Mucosa of rectum (tissue), 2 donors: ENCODE results near the gene IL1R2.
"Not testable (repeated sequence)": the region's sequence is repeated elsewhere in the genome, so short reads cannot be mapped to it uniquely, and the experiment has no call there.

Source experiments
- H3K27ac ChIP-seq, 2 donors: one replicate each; pipeline ENCODE4 v1.7.0; 2013; ENCODE audit warnings: inconsistent platforms in 2 of 2, low read depth in 2 of 2, low read length in 2 of 2
- H3K27me3 ChIP-seq, 2 donors: one replicate each; pipeline ENCODE4 v1.7.0; 2013; ENCODE audit warnings: low read length in 2 of 2; ENCODE audit not compliant: control insufficient read depth in 2 of 2, insufficient read depth in 2 of 2
- H3K36me3 ChIP-seq, 2 donors: one replicate each; pipeline ENCODE4 v1.7.0; 2013; ENCODE audit warnings: low read length in 2 of 2; ENCODE audit not compliant: control insufficient read depth in 2 of 2, insufficient read depth in 2 of 2
- H3K4me1 ChIP-seq, 2 donors: one replicate each; pipeline ENCODE4 v1.7.0; 2013; ENCODE audit warnings: low read length in 2 of 2, mild to moderate bottlenecking in 1 of 2; ENCODE audit not compliant: control insufficient read depth in 2 of 2, insufficient read depth in 2 of 2
- H3K4me3 ChIP-seq, 2 donors: one replicate each; pipeline ENCODE4 v1.7.0; 2013; ENCODE audit warnings: low read length in 2 of 2
- H3K9ac ChIP-seq, 2 donors: one replicate each; pipeline ENCODE4 v1.7.0; 2013; ENCODE audit warnings: low read length in 2 of 2, low read depth in 1 of 2, mild to moderate bottlenecking in 1 of 2
- H3K9me3 ChIP-seq, 2 donors: one replicate each; pipeline ENCODE4 v1.7.0; 2013; ENCODE audit warnings: low read length in 2 of 2; ENCODE audit not compliant: control insufficient read depth in 2 of 2
- donor health status: healthy.
- donor health status: Normal muscosa, but diverticular disease.

The IL1R2 gene

GRCh38 chr2:101995019-101995418, 3.3 kb downstream of the IL1R2 start:
- no peaks in the 10 kb centered on the region for H3K36me3 ChIP-seq
- H3K9ac ChIP-seq, result no peak overlapping the region
- H3K27me3 ChIP-seq, result no peaks in the 10 kb centered on the region
- peak overlapping the region in 1 of 2 donors; percentile 34 for H3K27ac ChIP-seq
- H3K4me3 ChIP-seq, result no peak overlapping the region
- H3K4me1 ChIP-seq, result peaks cover 3 to 25% of the 10 kb centered on the region in 2 donors
- H3K9me3 ChIP-seq, result no peaks in the 10 kb centered on the region

- Histone ChIP-seq H3K36me3 (no peaks in the 10 kb centered on the region), H3K4me3 (no peak overlapping the region), H3K4me1 (peaks cover 3 to 31% of the 10 kb centered on the region in 2 donors), H3K27ac (no peak overlapping the region), H3K9ac (no peak overlapping the region), H3K27me3 (no peaks in the 10 kb centered on the region), H3K9me3 (no peaks in the 10 kb centered on the region)
Observed at GRCh38 chr2:101995804-101996203, 4.0 kb downstream of the IL1R2 start.

- Histone ChIP-seq H3K27me3 (no peaks in the 10 kb centered on the region), H3K4me1 (peaks cover 3 to 31% of the 10 kb centered on the region in 2 donors), H3K9ac (peak overlapping the region in 1 of 2 donors; percentile 49), H3K9me3 (no peaks in the 10 kb centered on the region), H3K36me3 (no peaks in the 10 kb centered on the region), H3K27ac (peak overlapping the region; percentile 75 to 89), H3K4me3 (peak overlapping the region in 1 of 2 donors; percentile 24)
Observed at GRCh38 chr2:101998556-101998895, 6.8 kb downstream of the IL1R2 start.

GRCh38 chr2:101998896-101999789, 7.4 kb downstream of the IL1R2 start:
- H3K27me3 ChIP-seq, result no peaks in the 10 kb centered on the region
- peak overlapping the region in 1 of 2 donors; percentile 49 for H3K9ac ChIP-seq
- H3K36me3 ChIP-seq, result no peaks in the 10 kb centered on the region
- H3K4me3 ChIP-seq, result peak overlapping the region; percentile 22 to 24
- H3K9me3 ChIP-seq, result no peaks in the 10 kb centered on the region
- H3K27ac ChIP-seq, result peak overlapping the region; percentile 75 to 89
- H3K4me1 ChIP-seq, result peaks cover 3 to 31% of the 10 kb centered on the region in 2 donors

GRCh38 chr2:102000012-102000411, 8.3 kb downstream of the IL1R2 start:
- Histone ChIP-seq H3K4me1 (peaks cover 3 to 28% of the 10 kb centered on the region in 2 donors), H3K27ac (peak overlapping the region; percentile 19 to 89), H3K4me3 (peak overlapping the region in 1 of 2 donors; percentile 15), H3K27me3 (no peaks in the 10 kb centered on the region), H3K9ac (no peak overlapping the region), H3K36me3 (no peaks in the 10 kb centered on the region), H3K9me3 (no peaks in the 10 kb centered on the region)

GRCh38 chr2:102000813-102001766, 9.3 kb downstream of the IL1R2 start:
- Histone ChIP-seq H3K9ac (no peak overlapping the region), H3K36me3 (no peaks in the 10 kb centered on the region), H3K27ac (no peak overlapping the region), H3K27me3 (no peaks in the 10 kb centered on the region), H3K9me3 (no peaks in the 10 kb centered on the region), H3K4me1 (peaks cover 3 to 28% of the 10 kb centered on the region in 2 donors), H3K4me3 (no peak overlapping the region)

- H3K36me3 ChIP-seq, result no peaks in the 10 kb centered on the region
- H3K27me3 ChIP-seq, result no peaks in the 10 kb centered on the region
- peaks cover 3 to 28% of the 10 kb centered on the region in 2 donors for H3K4me1 ChIP-seq
- no peak overlapping the region for H3K4me3 ChIP-seq
- no peak overlapping the region for H3K27ac ChIP-seq
- H3K9me3 ChIP-seq, result no peaks in the 10 kb centered on the region
- H3K9ac ChIP-seq, result no peak overlapping the region
Observed at GRCh38 chr2:102001767-102002142, 10.0 kb downstream of the IL1R2 start.

- Histone ChIP-seq H3K4me3 (no peak overlapping the region), H3K4me1 (peaks cover 3 to 28% of the 10 kb centered on the region in 2 donors), H3K27me3 (no peaks in the 10 kb centered on the region), H3K27ac (no peak overlapping the region), H3K9ac (no peak overlapping the region), H3K9me3 (no peaks in the 10 kb centered on the region), H3K36me3 (no peaks in the 10 kb centered on the region)
Observed at GRCh38 chr2:102002228-102002627, 10.5 kb downstream of the IL1R2 start.

- H3K4me3 ChIP-seq, H3K9ac ChIP-seq, H3K27ac ChIP-seq, H3K9me3 ChIP-seq, H3K27me3 ChIP-seq, H3K36me3 ChIP-seq: not testable (repeated sequence)
- peaks cover 3 to 27% of the 10 kb centered on the region in 2 donors for H3K4me1 ChIP-seq
Observed at GRCh38 chr2:102002909-102003308, 11.1 kb downstream of the IL1R2 start.

- H3K4me1 ChIP-seq, result peaks cover 0 to 19% of the 10 kb centered on the region in 2 donors
- H3K9ac ChIP-seq, result no peak overlapping the region
- H3K27ac ChIP-seq, result no peak overlapping the region
- H3K36me3 ChIP-seq, result no peaks in the 10 kb centered on the region
- no peaks in the 10 kb centered on the region for H3K27me3 ChIP-seq
- no peak overlapping the region for H3K4me3 ChIP-seq
- no peaks in the 10 kb centered on the region for H3K9me3 ChIP-seq
Observed at GRCh38 chr2:102003696-102004095, 11.9 kb downstream of the IL1R2 start.
